ENCODE data around the gene SLC15A5. TPM values are rescaled to one million over a fixed set of nuclear protein-coding genes. Genes with fewer than 3 reads are reported as not detected.

Gene SLC15A5
- total RNA-seq, 1 experiment from 2014 or later = not detected

DNA sequence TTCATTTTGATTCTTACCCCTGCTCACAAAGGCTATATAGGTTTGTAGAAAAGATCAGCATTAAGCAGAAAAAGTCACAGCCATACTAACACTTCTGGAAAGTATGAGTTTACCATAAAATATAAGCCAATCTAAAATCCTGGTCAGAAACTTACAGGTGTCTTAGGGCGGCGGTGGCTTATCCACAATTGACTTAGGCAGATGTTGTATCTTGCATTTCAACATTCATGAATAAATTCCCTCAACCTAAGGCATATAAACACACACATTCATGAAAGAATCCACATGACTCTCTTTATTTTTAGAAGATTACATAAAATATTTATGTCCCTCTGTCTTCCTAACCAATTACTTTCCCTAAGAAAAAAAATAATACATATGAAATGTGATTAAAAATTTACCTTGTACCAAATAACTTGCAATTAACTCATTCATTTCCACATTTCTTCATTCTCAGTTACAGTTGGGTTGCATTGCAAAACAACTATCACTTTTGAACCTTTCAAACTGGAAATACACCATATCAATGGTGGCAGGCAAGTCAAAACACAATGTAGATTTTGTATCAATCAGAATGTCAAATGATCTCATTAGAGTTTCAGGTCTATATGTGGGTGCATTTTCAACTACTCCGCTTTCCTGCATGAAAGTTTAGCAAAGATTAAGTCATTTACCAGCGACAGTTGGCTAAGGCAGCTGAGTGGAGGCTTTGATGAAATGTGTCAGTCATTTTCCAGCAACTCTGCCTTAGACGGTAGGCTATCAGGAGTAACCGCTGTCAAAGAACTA lies 124.4 kb downstream of the SLC15A5 start:
- DNase-seq (ENCODE audit: low read depth) = no peak
- in situ Hi-C loops (cut with HindIII; ENCODE audit: low pct_unique_long_range_greater_than_20kb, low sequenced_read_pairs) = no loop called here

DNA sequence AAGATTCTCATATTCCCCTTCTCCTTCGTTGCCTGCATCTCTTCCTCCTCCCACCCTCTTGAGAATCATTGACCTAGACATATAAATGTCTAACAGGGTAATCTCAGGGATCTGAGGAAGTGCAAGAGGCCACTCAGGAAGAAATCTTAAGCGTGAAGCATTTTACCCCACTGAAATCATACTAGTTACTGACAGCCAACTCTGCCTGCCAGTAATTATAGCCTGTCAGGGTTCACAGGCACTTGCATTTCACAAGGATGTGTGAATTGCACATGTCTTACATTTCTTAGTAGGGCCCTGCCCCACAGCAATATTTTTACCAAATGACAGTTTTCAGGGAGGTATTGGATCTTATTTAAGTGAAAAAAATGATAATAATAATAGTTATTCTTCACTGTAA lies 127.2 kb downstream of the SLC15A5 start:
- in situ Hi-C loops (cut with HindIII; ENCODE audit: low pct_unique_long_range_greater_than_20kb, low sequenced_read_pairs) = no loop called here
- DNase-seq (ENCODE audit: low read depth) = no peak

DNA sequence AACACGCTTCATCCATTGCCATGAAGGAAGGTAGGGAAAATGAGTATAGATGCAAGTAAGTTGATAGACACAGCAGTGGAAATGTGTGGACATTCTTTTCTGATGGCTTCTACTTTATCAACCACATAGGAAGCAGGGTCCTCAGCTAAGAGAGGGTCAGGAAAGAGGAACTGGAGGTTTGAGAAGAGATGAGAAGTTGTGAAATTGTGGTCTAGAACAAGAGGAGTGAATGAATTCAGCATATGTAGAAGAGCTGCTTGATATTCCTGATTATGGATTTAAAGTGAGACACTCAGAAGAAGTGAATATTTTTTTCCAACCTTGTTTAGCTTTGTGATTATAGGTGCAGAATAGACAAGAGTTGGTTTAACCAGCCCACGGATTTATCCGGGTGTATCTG lies 128.5 kb downstream of the SLC15A5 start:
- in situ Hi-C loops (cut with HindIII; ENCODE audit: low pct_unique_long_range_greater_than_20kb, low sequenced_read_pairs) = no loop called here

More for the DNA sequence above, 128.5 kb downstream of the SLC15A5 start:
- DNase-seq (ENCODE audit: low read depth) = no peak

Other genes with a start within 250 kb of the SLC15A5 start
- 667 and 694 TPM in 2 replicates for gene MGST1, start 70.0 kb upstream of the SLC15A5 start, total RNA-seq (2014; rRNA removed; shearing (Covaris generic); ENCODE audit: low replicate concordance)

All from Caki2 (cell line).